GM12891 (cell line): ENCODE results near the gene NDUFA11.

Experiments
- PAX5 ChIP-seq: IDR thresholded peaks from 2 replicates; pipeline ENCODE4 v1.6.1; 2011; ENCODE audit warnings: low read length, moderate library complexity, mild to moderate bottlenecking; ENCODE audit not compliant: insufficient read depth, severe bottlenecking
- POLR2A ChIP-seq: IDR thresholded peaks from 2 replicates; pipeline ENCODE4 v1.6.1; 2011; ENCODE audit warnings: low read depth, low read length, control low read depth
- TAF1 ChIP-seq: IDR thresholded peaks from 2 replicates; pipeline ENCODE4 v1.6.1; 2011; ENCODE audit warnings: low read depth, low read length, control low read depth

DNA sequence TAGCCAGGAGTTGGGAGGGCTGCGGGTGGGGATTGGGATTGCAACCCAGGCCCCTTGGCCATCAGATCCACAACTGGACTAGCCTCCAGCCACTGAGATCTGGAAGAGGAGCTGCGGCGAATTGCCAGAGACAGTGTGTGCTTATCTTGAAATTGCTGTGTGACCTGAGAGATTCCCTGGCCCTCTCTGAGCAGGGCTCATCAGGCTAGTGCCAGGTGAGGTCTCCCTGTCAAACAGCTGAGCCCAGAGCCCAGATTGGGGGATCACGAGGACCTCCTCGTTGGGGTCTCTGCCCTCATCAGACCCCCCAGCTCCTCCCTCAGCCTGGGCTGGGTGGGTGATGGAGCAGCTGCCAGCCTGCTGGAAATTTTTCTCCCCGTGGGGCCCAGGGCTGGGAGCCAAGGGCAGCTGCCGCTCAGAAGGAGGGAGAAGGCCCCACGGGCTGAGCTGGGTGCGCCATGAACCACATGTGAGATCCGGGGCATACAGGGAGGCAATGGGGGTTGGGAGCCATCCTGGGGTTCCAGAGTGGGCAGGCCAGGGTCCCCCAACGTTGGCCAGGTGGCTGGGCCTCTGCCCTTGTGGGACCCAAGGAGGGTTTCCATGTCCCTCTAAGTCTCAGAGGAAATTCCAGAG, 40.4 kb downstream of the NDUFA11 start:
- no peak for TF ChIP-seq POLR2A
- TF ChIP-seq PAX5: no peak
- no peak for TF ChIP-seq TAF1
